Measurements from ENCODE around the gene OR10AG1.

Gene OR10AG1, protein sequence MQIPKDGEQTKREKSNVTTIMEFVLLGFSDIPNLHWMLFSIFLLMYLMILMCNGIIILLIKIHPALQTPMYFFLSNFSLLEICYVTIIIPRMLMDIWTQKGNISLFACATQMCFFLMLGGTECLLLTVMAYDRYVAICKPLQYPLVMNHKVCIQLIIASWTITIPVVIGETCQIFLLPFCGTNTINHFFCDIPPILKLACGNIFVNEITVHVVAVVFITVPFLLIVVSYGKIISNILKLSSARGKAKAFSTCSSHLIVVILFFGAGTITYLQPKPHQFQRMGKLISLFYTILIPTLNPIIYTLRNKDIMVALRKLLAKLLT

DNA sequence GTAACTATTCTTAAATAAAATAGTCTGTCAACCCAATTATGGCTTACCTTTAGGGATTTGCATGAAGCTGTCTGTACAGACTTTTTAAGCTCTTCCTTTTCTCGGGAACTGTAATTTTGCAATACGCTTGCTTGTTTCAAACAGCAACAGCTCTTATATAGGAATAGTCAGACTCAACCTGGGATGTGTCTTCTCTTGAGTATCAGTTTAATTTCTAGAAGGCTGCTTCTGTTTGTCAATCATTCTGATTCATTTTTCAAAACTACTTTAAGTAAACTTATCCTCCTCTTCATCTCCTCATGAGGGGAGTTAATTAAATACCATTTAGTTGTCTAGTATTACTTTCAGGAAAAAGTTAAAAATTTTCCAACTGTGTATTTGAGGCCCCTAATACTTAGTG lies at the start of gene OR10AG1:
Gene OR10AG1, minus strand, starts transcription at position 101 of the 400 bp plus-strand sequence. Its CDS starts 38 bp downstream, at position 63.
- DNase-seq, result no peak

DNA sequence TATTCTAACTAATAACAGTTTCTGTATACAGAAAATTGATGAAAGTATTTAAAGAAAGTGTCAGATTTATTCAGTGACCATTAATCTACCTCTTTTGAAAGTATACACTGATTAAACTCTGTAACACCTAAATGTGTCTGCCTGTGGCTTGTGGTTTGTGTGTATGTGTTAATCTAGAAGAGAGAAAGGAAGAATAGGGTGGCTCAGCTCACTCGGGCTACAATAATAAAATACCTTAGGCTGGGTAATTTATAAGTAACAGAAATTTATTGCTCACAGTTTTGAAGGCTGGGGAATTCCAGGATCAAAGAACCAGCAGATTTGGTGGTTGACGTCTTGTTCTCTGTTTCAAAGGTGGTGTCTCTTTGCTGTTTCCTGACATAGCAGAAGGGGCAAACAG lies 44.1 kb upstream of the OR10AG1 start:
- DNase-seq, result no peak

DNA sequence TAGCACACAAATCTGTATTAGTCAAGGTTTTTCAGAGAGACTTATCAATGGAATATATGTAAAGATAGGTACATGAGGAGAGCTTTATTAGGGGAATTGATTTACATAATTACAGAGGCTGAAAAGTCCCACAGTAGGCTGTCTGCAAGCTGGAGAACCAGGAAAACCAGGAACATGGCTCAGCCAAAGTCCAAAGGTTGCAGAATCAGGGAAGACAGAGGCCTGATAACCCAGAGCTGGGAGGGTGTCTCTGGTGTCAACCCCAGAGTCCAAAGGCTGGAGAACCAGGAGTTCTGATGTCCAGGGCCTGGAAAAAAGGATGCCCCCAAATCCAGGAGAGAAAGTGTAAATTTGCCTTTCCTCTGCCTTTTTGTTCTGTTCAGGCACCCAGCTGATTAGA lies 41.0 kb upstream of the OR10AG1 start:
- no peak for DNase-seq

DNA sequence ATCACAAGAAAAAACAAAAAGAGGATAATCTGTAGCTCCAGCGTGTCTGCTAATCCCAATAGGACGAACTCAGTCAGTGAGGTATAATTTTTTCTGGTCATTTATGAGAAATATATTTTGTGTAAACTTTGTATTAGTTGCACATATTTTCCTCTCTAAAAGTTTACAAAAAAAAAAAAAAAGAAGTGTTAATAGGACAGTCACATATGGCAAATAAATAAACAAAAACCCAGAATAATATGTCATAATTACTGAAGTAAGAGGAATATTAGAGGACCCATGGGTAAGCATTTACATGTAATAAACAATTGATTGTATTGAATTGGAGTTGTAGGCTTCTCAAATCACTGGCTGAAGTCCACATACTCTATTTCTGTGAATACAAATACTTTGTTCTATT lies 24.8 kb upstream of the OR10AG1 start, which contains the start of gene OR5F1:
Gene OR5F1, minus strand, starts transcription at position 101 of the 400 bp plus-strand sequence. Its CDS starts 0 bp downstream, at position 101.
- DNase-seq, result no peak

DNA sequence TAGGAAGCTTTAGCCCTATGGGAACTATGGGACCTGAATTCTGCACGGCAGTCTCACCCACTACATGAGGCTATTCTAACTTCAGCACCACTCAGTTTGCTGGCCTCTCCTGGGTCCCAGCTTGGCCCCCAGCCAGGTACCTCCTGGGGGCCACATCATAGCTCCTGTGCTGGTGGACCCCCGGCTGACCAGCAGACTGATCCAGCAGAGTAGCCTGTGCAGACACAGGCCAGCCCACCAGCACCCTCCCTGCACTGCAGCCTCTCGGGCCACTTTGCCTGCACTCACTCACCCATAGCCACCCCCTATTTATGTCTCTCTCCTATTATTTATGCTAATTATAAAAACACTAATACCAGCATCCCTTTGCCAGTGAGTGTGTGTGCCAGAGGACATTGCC lies 1.2 kb upstream of the OR10AG1 start:
- no peak for DNase-seq

DNA sequence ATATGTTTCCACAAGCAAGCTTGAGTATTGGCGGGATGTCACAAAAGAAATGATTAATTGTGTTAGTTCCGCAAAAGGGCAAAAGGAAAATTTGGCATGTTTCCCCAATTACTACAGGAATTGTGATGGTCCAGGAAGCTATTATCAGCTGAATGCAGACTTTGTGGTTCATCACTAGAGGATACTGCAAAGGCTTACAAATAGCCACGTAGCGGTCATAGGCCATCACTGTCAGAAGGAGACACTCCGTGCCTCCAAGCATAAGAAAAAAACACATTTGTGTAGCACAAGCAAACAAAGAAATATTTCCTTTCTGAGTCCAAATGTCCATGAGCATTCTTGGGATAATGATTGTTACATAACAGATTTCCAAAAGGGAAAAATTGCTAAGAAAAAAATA lies 1.8 kb downstream of the OR10AG1 start:
- DNase-seq, result no peak

DNA sequence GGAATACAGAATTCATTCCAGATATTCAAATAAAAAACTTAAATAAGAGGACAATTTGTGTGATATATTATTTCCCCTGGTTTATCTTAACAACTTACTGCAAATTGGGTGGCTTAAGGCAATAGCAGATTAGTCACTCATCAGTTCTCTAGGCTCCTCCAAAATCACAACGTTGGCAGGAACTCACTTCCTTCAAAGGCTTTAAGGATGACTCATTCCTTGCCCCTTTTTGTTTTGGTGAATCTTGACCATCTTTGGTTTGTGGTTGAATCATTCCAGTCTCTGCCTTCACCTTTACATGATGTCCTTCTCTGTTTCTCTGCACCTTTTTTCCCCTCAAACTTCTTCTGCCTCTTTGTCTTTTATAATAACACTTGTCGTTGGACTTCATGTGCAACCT lies 3.4 kb downstream of the OR10AG1 start:
- DNase-seq, result no peak

DNA sequence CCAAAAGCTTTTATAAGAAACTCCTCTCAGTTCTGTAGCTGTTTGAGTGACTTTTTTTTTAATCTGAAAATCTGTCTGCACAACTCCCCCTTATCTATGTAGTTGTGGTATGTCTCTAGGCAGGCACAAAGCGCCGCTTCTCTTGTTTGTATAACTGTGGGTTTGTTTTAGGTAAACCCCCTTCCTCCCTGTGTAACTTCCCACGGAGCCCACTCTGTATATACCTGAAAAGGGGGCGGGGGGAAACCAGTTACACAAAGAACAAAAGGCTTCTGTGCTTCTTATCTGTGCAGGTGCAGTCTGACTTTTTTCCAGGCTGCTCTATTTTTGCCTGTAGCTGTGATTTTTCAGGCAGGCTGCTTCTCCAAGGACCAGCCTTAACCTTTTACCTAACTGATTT lies 13.2 kb downstream of the OR10AG1 start:
- DNase-seq, result no peak

DNA sequence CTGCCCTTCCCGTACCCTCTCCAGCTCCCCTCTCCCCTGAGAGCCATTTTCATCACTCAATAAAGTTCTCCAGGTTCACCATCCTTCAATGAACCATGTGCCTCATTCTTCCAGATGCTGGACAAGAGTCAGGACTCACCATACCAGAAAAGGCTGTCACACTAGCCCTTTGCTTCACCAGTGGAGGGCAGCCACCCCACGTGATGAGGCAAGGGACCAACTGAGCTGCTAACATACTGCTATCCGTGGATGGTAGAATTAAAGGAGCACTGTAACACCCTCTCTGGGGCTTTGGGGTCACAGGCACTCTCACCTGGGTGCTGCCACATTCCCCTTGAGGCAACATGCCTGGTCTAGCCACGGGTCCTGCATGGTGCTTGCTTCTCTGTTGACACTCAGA lies 20.4 kb downstream of the OR10AG1 start:
- DNase-seq, result no peak

DNA sequence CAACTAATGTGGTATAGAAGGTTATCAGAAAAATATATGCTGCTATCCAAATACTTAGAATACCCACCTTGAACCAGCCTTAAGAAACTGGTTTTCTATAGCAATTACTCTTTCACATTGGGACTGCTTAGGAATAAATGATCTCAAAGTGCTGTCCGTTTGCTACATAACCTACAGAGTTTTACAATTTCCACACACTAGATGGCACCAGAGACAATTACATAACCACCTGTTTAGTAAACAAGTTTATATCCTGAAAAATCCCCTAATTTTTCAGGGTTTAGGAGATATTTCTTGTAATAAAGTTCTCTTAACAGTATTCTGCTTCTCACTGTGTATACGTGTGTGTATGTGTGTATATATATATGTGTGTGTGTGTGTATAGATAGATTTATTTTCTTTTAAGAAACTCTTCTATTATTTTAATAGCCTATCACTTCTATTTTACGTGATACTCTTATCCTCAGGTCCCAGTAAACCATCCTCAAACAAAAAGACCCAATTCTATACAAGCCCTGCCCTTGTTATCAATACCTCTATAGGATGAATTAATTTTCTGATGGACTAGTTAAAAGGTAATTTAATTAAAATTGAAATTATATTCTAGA lies 26.9 kb downstream of the OR10AG1 start:
- no peak for DNase-seq

DNA sequence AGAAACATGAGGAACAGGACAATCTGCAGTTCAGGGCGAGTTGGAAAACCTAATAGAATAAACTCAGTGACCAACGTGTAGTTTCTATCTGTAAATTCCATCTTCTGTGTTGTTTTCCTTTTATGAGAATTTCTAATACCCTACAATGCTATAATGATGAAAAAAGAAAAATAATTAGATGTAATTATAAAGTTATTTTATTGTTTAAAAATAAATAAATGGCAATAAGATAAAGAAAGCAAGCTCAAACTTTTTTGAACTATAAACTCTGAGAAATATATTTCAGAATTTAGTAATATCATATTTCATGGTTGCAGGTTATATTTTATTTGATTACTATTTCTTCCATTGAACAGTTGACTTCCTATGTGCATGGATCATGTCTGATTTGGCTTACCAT lies 33.4 kb downstream of the OR10AG1 start, which contains the start of gene OR5I1:
Gene OR5I1, minus strand, starts transcription at position 101 of the 400 bp plus-strand sequence. Its CDS starts 0 bp downstream, at position 101.
- no peak for DNase-seq

DNA sequence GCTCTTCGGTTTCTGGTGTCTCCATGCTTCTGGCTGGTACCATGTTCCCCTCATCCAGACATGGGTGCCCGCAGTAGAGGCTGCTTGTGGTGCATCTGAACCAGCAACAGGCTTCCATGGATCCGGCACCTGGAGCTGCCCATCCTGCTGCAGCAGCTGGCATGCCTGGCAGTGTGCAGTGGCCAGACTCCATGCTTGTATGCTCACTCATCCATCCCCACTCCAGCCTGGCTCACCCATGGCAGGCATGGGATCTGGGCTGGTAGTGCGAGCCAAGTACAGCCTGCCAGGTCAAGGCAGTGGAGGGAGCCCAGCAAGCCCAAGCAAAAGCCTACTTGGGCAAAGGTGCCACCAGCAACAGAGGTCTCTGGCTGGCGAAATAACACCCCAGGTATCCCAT lies 49.2 kb downstream of the OR10AG1 start:
- DNase-seq, result no peak
